MM.1S (cell line): Measurements from ENCODE around the gene ARL6IP6.
"Not testable (repeated sequence)": the region's sequence is repeated elsewhere in the genome, so short reads cannot be mapped to it uniquely, and the experiment has no call there.

Experiments
- DNase-seq: peaks from one replicate; pipeline ENCODE4 v3.0.0-alpha.2; 2015
- H2AFZ ChIP-seq: fragments of 300-600 bp; sonication (generic); 2 replicates; pipeline ENCODE4 v1.6.0; 2016; ENCODE audit warnings: antibody characterized with exemption, low read length
- H3F3A ChIP-seq: fragments of 300-600 bp; sonication (generic); 2 replicates; pipeline ENCODE4 v1.6.1; 2016; ENCODE audit warnings: mild to moderate bottlenecking, antibody characterized with exemption, low read length, moderate library complexity, mixed read lengths; ENCODE audit not compliant: insufficient read depth
- H3K27ac ChIP-seq: fragments of 300-600 bp; sonication (generic); 2 replicates; pipeline ENCODE4 v1.5.1; 2016; ENCODE audit warnings: mild to moderate bottlenecking, low read length
- H3K27me3 ChIP-seq: fragments of 300-600 bp; sonication (generic); replicated peaks from 2 replicates; pipeline ENCODE4 v1.6.0; 2016; ENCODE audit warnings: low read length; ENCODE audit not compliant: insufficient read depth
- H3K36me3 ChIP-seq: fragments of 300-600 bp; sonication (generic); replicated peaks from 2 replicates; pipeline ENCODE4 v1.6.1; 2016; ENCODE audit warnings: mild to moderate bottlenecking, low read length, mixed read lengths; ENCODE audit not compliant: insufficient read depth
- H3K4me1 ChIP-seq: fragments of 300-600 bp; sonication (generic); 2 replicates; pipeline ENCODE4 v1.6.1; 2016; ENCODE audit warnings: low read length, mixed read lengths
- H3K4me2 ChIP-seq: fragments of 300-600 bp; sonication (generic); 2 replicates; pipeline ENCODE4 v1.6.0; 2016; ENCODE audit warnings: low read depth, low read length
- H3K4me3 ChIP-seq: fragments of 300-600 bp; sonication (generic); 2 replicates; pipeline ENCODE4 v1.5.1; 2016; ENCODE audit warnings: low read length, mixed read lengths
- H3K79me2 ChIP-seq: fragments of 300-600 bp; sonication (generic); 2 replicates; pipeline ENCODE4 v1.6.1; 2016; ENCODE audit warnings: mixed run types, low read length, mixed read lengths
- H3K9ac ChIP-seq: fragments of 300-600 bp; sonication (generic); 2 replicates; pipeline ENCODE4 v1.6.1; 2016; ENCODE audit warnings: low read length, mixed read lengths
- H3K9me2 ChIP-seq: fragments of 300-600 bp; sonication (generic); replicated peaks from 2 replicates; pipeline ENCODE4 v1.6.1; 2016; ENCODE audit warnings: mild to moderate bottlenecking, low read length, mixed read lengths; ENCODE audit not compliant: insufficient read depth
- H3K9me3 ChIP-seq: fragments of 300-600 bp; sonication (generic); replicated peaks from 2 replicates; pipeline ENCODE4 v1.6.1; 2016; ENCODE audit warnings: mild to moderate bottlenecking, low read length, mixed read lengths; ENCODE audit not compliant: insufficient read depth
- H4K20me1 ChIP-seq: fragments of 300-600 bp; sonication (generic); 2 replicates; pipeline ENCODE4 v1.6.1; 2016; ENCODE audit warnings: mild to moderate bottlenecking, low read length, moderate library complexity, mixed read lengths; ENCODE audit not compliant: insufficient read depth
- CTCF ChIP-seq: fragments of 300-600 bp; sonication (generic); IDR thresholded peaks from 2 replicates; pipeline ENCODE4 v1.5.1; 2016; ENCODE audit warnings: antibody characterized with exemption, low read length, mixed read lengths
- EZH2 ChIP-seq: fragments of 300-600 bp; sonication (generic); optimal IDR thresholded peaks from 2 replicates; pipeline ENCODE3; 2017; ENCODE audit warnings: low read depth, mild to moderate bottlenecking, antibody characterized with exemption, low read length, mixed read lengths
- EZH2phosphoT487 ChIP-seq: fragments of 300-600 bp; sonication (generic); IDR thresholded peaks from 2 replicates; pipeline ENCODE4 v1.6.1; 2018; ENCODE audit warnings: antibody characterized with exemption, low read length

The ARL6IP6 gene

GRCh38 chr2:152762202-152762601 is 43.8 kb downstream of the ARL6IP6 start:
- Histone ChIP-seq H3F3A (no peaks in the 10 kb centered on the region), H2AFZ (no peak overlapping the region), H3K9me2 (no peaks in the 10 kb centered on the region), H3K36me3 (no peaks in the 10 kb centered on the region), H3K4me2 (no peak overlapping the region), H3K4me1 (no peaks in the 10 kb centered on the region), H3K27ac (no peak overlapping the region), H4K20me1 (no peaks in the 10 kb centered on the region), H3K9ac (no peak overlapping the region), H3K4me3 (no peak overlapping the region), H3K79me2 (no peaks in the 10 kb centered on the region), H3K27me3 (no peaks in the 10 kb centered on the region), H3K9me3 (no peaks in the 10 kb centered on the region)
- no peak for TF ChIP-seq EZH2phosphoT487
- TF ChIP-seq EZH2 = no peak
- TF ChIP-seq CTCF = no peak
- no peak for DNase-seq

GRCh38 chr2:152763208-152763607 is 44.8 kb downstream of the ARL6IP6 start:
- not testable (repeated sequence) for H4K20me1 ChIP-seq, H3K4me3 ChIP-seq, H3K9me2 ChIP-seq, H3K9me3 ChIP-seq, H3K4me1 ChIP-seq, H3K4me2 ChIP-seq, DNase-seq, H3K36me3 ChIP-seq, H3K9ac ChIP-seq, H3K79me2 ChIP-seq, H3F3A ChIP-seq, H3K27ac ChIP-seq, H3K27me3 ChIP-seq, H2AFZ ChIP-seq

GRCh38 chr2:152763651-152764050 is 45.2 kb downstream of the ARL6IP6 start:
- H3K36me3 ChIP-seq = no peaks in the 10 kb centered on the region
- TF ChIP-seq EZH2phosphoT487 (no peak), CTCF (no peak), EZH2 (no peak)
- no peak overlapping the region for H3K27ac ChIP-seq
- H3K27me3 ChIP-seq = no peaks in the 10 kb centered on the region
- DNase-seq = no peak
- no peaks in the 10 kb centered on the region for H3K4me1 ChIP-seq
- no peaks in the 10 kb centered on the region for H4K20me1 ChIP-seq
- no peak overlapping the region for H3K4me3 ChIP-seq
- no peaks in the 10 kb centered on the region for H3K79me2 ChIP-seq
- no peaks in the 10 kb centered on the region for H3F3A ChIP-seq
- no peak overlapping the region for H3K9ac ChIP-seq
- H2AFZ ChIP-seq = no peak overlapping the region
- no peaks in the 10 kb centered on the region for H3K9me2 ChIP-seq
- H3K9me3 ChIP-seq = no peaks in the 10 kb centered on the region
- H3K4me2 ChIP-seq = no peak overlapping the region

GRCh38 chr2:152766928-152767327 is 48.5 kb downstream of the ARL6IP6 start:
- Histone ChIP-seq H3K4me3 (no peak overlapping the region), H3F3A (no peaks in the 10 kb centered on the region), H3K9ac (no peak overlapping the region), H3K79me2 (no peaks in the 10 kb centered on the region), H3K4me1 (no peaks in the 10 kb centered on the region), H3K27me3 (no peaks in the 10 kb centered on the region), H2AFZ (no peak overlapping the region), H3K9me2 (no peaks in the 10 kb centered on the region), H3K27ac (no peak overlapping the region), H4K20me1 (no peaks in the 10 kb centered on the region), H3K4me2 (no peak overlapping the region), H3K9me3 (no peaks in the 10 kb centered on the region), H3K36me3 (no peaks in the 10 kb centered on the region)
- DNase-seq = no peak
- TF ChIP-seq CTCF (no peak), EZH2phosphoT487 (no peak), EZH2 (no peak)
